MCF 10A (cell line): Measurements from ENCODE around the gene AMMECR1. TPM values are rescaled to one million over a fixed set of nuclear protein-coding genes. Genes with fewer than 3 reads are reported as not detected.

Experiments used
- BruUV-seq: library from RNA; stranded (reverse); fragments of 400-500 nt; replicated peaks from 2 replicates; lab custom pipeline; 2021; lab: Mats Ljungman, UMichigan
- CTCF ChIA-PET: fragments of 300-600 bp; sonication (Branson Sonifier 250); formaldehyde crosslinking; extraction: SDS; loops from one replicate; lab custom pipeline; 2021; ENCODE audit warnings: antibody characterized with exemption, inconsistent platforms; lab: Yijun Ruan, JAX
- POLR2A ChIA-PET: fragments of 300-600, 350-650 bp; sonication (Branson Sonifier 250); formaldehyde crosslinking; extraction: SDS; loops from one replicate; lab custom pipeline; 2020; ENCODE audit warnings: antibody characterized with exemption, inconsistent platforms; lab: Yijun Ruan, JAX
- DNase-seq: peaks from one replicate; pipeline ENCODE4 v3.0.0-alpha.2; 2018; ENCODE audit not compliant: unreplicated experiment
- H3K27ac Mint-ChIP-seq: one replicate; pipeline ENCODE4 v1.8.0; 2022; ENCODE audit warnings: mild to moderate bottlenecking, low read depth, mixed read lengths; ENCODE audit not compliant: unreplicated experiment
- H3K27me3 Mint-ChIP-seq: one replicate; pipeline ENCODE4 v1.8.0; 2022; ENCODE audit warnings: mixed read lengths; ENCODE audit not compliant: insufficient read depth, unreplicated experiment
- H3K36me3 Mint-ChIP-seq: one replicate; pipeline ENCODE4 v1.8.0; 2022; ENCODE audit warnings: mild to moderate bottlenecking, moderate library complexity, mixed read lengths; ENCODE audit not compliant: insufficient read depth, unreplicated experiment
- H3K4me1 Mint-ChIP-seq: one replicate; pipeline ENCODE4 v1.8.0; 2022; ENCODE audit warnings: mixed read lengths; ENCODE audit not compliant: insufficient read depth, unreplicated experiment
- H3K4me3 Mint-ChIP-seq: one replicate; pipeline ENCODE4 v1.8.0; 2022; ENCODE audit warnings: mild to moderate bottlenecking, moderate library complexity, mixed read lengths; ENCODE audit not compliant: unreplicated experiment
- H3K9me3 Mint-ChIP-seq: one replicate; pipeline ENCODE4 v1.8.0; 2022; ENCODE audit warnings: mixed read lengths; ENCODE audit not compliant: unreplicated experiment
- intact Hi-C: fragments of 100-400 bp; cut with micrococcal nuclease; formaldehyde crosslinking; loops from 2 replicates; pipeline ENCODE4 v1.14.1; 2022
- total RNA-seq: library from RNA; stranded (reverse); gene quantifications from 2 replicates; pipeline ENCODE4 v1.2.3, GENCODE V29; 2022
- TF ChIP-seq, protein P1 (sequence below): fragments of 200-600 bp; IDR thresholded peaks from one replicate; pipeline ENCODE4 v1.8.0; 2022; ENCODE audit warnings: antibody characterized with exemption, mild to moderate bottlenecking; ENCODE audit not compliant: unreplicated experiment

The AMMECR1 gene
- total RNA-seq, 1 experiment from 2014 or later, result 20.8 TPM

DNA sequence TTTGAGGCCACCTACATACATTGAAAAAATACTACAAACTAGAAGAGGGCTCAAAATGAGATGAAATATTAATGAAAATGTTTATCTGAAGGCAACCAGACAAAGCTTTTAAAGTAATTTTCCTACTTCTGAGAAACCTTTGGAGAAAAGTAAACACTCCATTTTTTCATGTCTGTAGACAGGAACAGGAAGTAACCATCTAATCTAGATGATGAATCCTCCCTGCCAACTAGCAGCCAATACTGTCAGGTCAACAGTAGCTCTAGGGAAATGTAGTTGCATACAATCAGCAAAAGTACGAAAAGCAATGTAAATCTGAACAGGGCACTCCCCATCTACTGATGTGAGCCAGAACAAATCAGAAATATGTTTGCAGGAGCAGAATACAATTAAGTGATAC is 49.0 kb downstream of the AMMECR1 start:
- TF ChIP-seq, protein P1, sequence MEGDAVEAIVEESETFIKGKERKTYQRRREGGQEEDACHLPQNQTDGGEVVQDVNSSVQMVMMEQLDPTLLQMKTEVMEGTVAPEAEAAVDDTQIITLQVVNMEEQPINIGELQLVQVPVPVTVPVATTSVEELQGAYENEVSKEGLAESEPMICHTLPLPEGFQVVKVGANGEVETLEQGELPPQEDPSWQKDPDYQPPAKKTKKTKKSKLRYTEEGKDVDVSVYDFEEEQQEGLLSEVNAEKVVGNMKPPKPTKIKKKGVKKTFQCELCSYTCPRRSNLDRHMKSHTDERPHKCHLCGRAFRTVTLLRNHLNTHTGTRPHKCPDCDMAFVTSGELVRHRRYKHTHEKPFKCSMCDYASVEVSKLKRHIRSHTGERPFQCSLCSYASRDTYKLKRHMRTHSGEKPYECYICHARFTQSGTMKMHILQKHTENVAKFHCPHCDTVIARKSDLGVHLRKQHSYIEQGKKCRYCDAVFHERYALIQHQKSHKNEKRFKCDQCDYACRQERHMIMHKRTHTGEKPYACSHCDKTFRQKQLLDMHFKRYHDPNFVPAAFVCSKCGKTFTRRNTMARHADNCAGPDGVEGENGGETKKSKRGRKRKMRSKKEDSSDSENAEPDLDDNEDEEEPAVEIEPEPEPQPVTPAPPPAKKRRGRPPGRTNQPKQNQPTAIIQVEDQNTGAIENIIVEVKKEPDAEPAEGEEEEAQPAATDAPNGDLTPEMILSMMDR, result no peak
- no peaks in the 10 kb centered on the region for H3K9me3 Mint-ChIP-seq
- H3K27ac Mint-ChIP-seq, result no peak overlapping the region
- CTCF ChIA-PET, result no interaction called here
- no peak for DNase-seq
- POLR2A ChIA-PET, result interaction anchor here (0.7 kb wide), 2 partner anchors 61 to 1652 kb away, joined by 3 read pairs; no protein-coding TSS in a partner anchor
- intact Hi-C loops, result no loop called here
- no peaks in the 10 kb centered on the region for H3K4me1 Mint-ChIP-seq
- H3K4me3 Mint-ChIP-seq, result no peak overlapping the region
- H3K27me3 Mint-ChIP-seq, result peaks cover 49% of the 10 kb centered on the region
- no peaks in the 10 kb centered on the region for H3K36me3 Mint-ChIP-seq
- no TSS peak for BruUV-seq

GRCh38 chrX:110268395-110268794 is 49.5 kb downstream of the AMMECR1 start:
- BruUV-seq, result no TSS peak
- CTCF ChIA-PET, result no interaction called here
- POLR2A ChIA-PET, result interaction anchor here (0.7 to 0.9 kb wide), 3 partner anchors 17 to 1653 kb away, joined by 3 read pairs; no protein-coding TSS in a partner anchor

GRCh38 chrX:110267874-110268273 is 50.0 kb downstream of the AMMECR1 start:
- no peak overlapping the region for H3K4me3 Mint-ChIP-seq
- intact Hi-C loops, result no loop called here
- no peaks in the 10 kb centered on the region for H3K4me1 Mint-ChIP-seq
- BruUV-seq, result no TSS peak
- H3K27me3 Mint-ChIP-seq, result peaks cover 46% of the 10 kb centered on the region
- TF ChIP-seq, protein P1, result no peak
- no peaks in the 10 kb centered on the region for H3K36me3 Mint-ChIP-seq
- CTCF ChIA-PET, result no interaction called here
- H3K27ac Mint-ChIP-seq, result no peak overlapping the region
- H3K9me3 Mint-ChIP-seq, result no peaks in the 10 kb centered on the region
- POLR2A ChIA-PET, result interaction anchor here (0.9 kb wide), 1 partner anchor 17 kb away, joined by 3 read pairs; no protein-coding TSS in a partner anchor
- no peak for DNase-seq

More at GRCh38 chrX:110268395-110268794, 49.5 kb downstream of the AMMECR1 start:
- no peak overlapping the region for H3K27ac Mint-ChIP-seq
- no peaks in the 10 kb centered on the region for H3K36me3 Mint-ChIP-seq
- no peak overlapping the region for H3K4me3 Mint-ChIP-seq
- peaks cover 49% of the 10 kb centered on the region for H3K27me3 Mint-ChIP-seq
- H3K9me3 Mint-ChIP-seq, result no peaks in the 10 kb centered on the region
- intact Hi-C loops, result no loop called here
- no peaks in the 10 kb centered on the region for H3K4me1 Mint-ChIP-seq
- no peak for DNase-seq
- TF ChIP-seq, protein P1, result no peak

DNA sequence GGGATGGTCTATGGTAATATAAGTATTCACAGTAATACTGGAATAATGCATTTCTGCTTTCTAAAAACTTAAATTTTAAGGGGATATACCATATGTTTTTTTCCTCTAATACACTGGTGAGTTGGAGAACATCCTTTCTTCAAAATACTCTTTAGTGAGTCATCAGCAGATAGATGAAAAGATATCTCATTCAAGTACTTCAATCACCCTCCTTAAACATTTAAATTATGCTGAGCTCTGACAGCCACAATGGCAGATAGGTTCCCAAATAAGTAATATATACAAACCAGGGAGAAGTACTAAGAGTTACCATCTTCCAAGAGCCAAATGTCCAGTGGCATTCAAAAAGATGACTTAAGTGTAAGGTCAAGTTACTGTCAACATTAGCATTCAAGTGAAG is 52.2 kb downstream of the AMMECR1 start:
- TF ChIP-seq, protein P1, result no peak
- H3K36me3 Mint-ChIP-seq, result no peaks in the 10 kb centered on the region
- H3K27me3 Mint-ChIP-seq, result peaks cover 40% of the 10 kb centered on the region
- H3K4me3 Mint-ChIP-seq, result no peak overlapping the region
- intact Hi-C loops, result no loop called here
- BruUV-seq, result no TSS peak
- H3K27ac Mint-ChIP-seq, result no peak overlapping the region
- no peaks in the 10 kb centered on the region for H3K4me1 Mint-ChIP-seq
- H3K9me3 Mint-ChIP-seq, result no peaks in the 10 kb centered on the region
- POLR2A ChIA-PET, result no interaction called here
- no peak for DNase-seq
- CTCF ChIA-PET, result interaction anchor here (0.6 kb wide), 1 partner anchor 143 kb away, joined by 4 read pairs; no protein-coding TSS in a partner anchor
